Measurements from ENCODE around the gene SHC2.
"Not testable (repeated sequence)": the region's sequence is repeated elsewhere in the genome, so short reads cannot be mapped to it uniquely, and the experiment has no call there.

DNA sequence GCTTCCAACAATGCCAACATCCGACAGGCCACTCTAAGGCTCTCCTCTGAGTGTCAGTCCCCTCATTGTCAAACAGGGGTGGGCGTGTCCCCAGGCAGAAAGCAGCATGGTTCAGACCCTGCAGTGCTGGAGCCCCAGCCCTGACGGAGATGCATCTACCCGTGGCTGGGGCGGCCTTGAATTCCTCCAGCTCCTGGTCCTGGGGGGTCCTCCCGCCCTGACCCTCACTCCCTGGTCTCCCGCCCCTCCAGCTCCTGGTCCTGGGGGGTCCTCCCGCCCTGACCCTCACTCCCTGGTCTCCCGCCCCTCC is 38.0 kb downstream of the SHC2 start:
- TF ChIP-seq POLR2AphosphoS5, POU2F2, POLR2A (IDR thresholded peaks at IDR 0.05; ENCODE audit: low read depth, low read length): not testable (repeated sequence)

All from GM12891 (cell line).